Fibroblast of pulmonary artery (primary cell): ENCODE results near the gene DIAPH3.

Source experiments
- DNase-seq: peaks from one replicate; pipeline ENCODE4 v3.0.0-alpha.2; 2010; ENCODE audit warnings: low read depth
- H3K4me3 ChIP-seq: replicated peaks from 2 replicates; pipeline ENCODE4 v1.5.1; 2011; ENCODE audit warnings: low read depth, mild to moderate bottlenecking, control low read depth, low read length, moderate library complexity
- CTCF ChIP-seq: IDR thresholded peaks from 2 replicates; pipeline ENCODE4 v1.5.1; 2011; ENCODE audit warnings: mild to moderate bottlenecking, control low read depth, low read length, inconsistent platforms; ENCODE audit errors: missing control alignments

The DIAPH3 gene

GRCh38 chr13:59970847-59971246 lies 192.9 kb downstream of the DIAPH3 start:
- DNase-seq = peak; percentile 4
- TF ChIP-seq CTCF = no peak
- H3K4me3 ChIP-seq = no peak overlapping the region

- H3K4me3 ChIP-seq = no peak overlapping the region
- TF ChIP-seq CTCF = no peak
- DNase-seq = no peak
Measured at GRCh38 chr13:59963827-59964226, 199.9 kb downstream of the DIAPH3 start.

- no peak for TF ChIP-seq CTCF
- DNase-seq = no peak
- no peak overlapping the region for H3K4me3 ChIP-seq
Measured at GRCh38 chr13:59963383-59963782, 200.3 kb downstream of the DIAPH3 start.

- H3K4me3 ChIP-seq = no peak overlapping the region
- TF ChIP-seq CTCF = no peak
- DNase-seq = no peak
Measured at GRCh38 chr13:59962343-59962742, 201.4 kb downstream of the DIAPH3 start.

- peak; percentile 10 for DNase-seq
- TF ChIP-seq CTCF = no peak
Measured at GRCh38 chr13:59960683-59961082, 203.0 kb downstream of the DIAPH3 start.

GRCh38 chr13:59957438-59957837 lies 206.3 kb downstream of the DIAPH3 start:
- no peak for DNase-seq
- no peak for TF ChIP-seq CTCF
- no peak overlapping the region for H3K4me3 ChIP-seq

More at GRCh38 chr13:59960683-59961082, 203.0 kb downstream of the DIAPH3 start:
- H3K4me3 ChIP-seq = no peak overlapping the region

GRCh38 chr13:59954601-59955000 lies 209.1 kb downstream of the DIAPH3 start:
- no peak for TF ChIP-seq CTCF
- no peak for DNase-seq
- no peak overlapping the region for H3K4me3 ChIP-seq
